HepG2 (cell line): ENCODE measurements around the gene DENND4A.
"Not testable (repeated sequence)": the region's sequence is repeated elsewhere in the genome, so short reads cannot be mapped to it uniquely, and the experiment has no call there.

Experiments used
- BRD4 ChIP-seq: sonication (generic); formaldehyde crosslinking; IDR thresholded peaks from 2 replicates; pipeline ENCODE4 v1.4.0; 2020; ENCODE audit warnings: missing genetic modification reagents
- CEBPB ChIP-seq: IDR thresholded peaks from 2 replicates; pipeline ENCODE4 v1.6.1; 2011; ENCODE audit warnings: low read depth, low read length, improper control_type of control experiment, borderline replicate concordance
- RFXANK ChIP-seq: IDR thresholded peaks from 2 replicates; pipeline ENCODE4 v1.6.1; 2016
- SP4 ChIP-seq: sonication (generic); formaldehyde crosslinking; IDR thresholded peaks from 2 replicates; pipeline ENCODE4 v1.8.1; 2023; ENCODE audit warnings: mild to moderate bottlenecking, missing genetic modification reagents

DNA sequence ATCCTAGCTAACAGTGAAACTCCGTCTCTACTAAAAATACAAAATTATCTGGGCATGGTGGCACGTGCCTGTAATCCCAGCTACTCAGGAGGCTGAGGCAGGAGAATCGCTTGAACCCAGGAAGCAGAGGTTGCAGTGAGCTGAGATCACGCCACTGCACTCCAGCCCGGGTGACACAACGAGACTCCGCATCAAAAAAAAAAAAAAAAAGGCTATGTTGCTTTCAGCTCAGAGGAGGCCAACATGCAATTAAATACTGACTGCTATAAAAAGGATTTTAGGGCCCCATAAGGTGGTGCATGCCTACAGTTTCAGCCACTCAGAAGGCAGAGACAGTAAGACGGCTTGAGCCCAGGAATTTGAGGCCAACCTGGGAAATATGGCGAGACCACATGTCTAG is 13.4 kb downstream of the DENND4A start:
- not testable (repeated sequence) for TF ChIP-seq CEBPB; SP4 (CRISPR knock-in tag); RFXANK; BRD4 (CRISPR knock-in tag)
